Activated B cell treated with CpG ODN at 0.5 μM for 24 hours (primary cell): Measurements from ENCODE around the gene METTL16. TPM values are rescaled to one million over a fixed set of nuclear protein-coding genes. Genes with fewer than 3 reads are reported as not detected.
"Not testable (repeated sequence)": the region's sequence is repeated elsewhere in the genome, so short reads cannot be mapped to it uniquely, and the experiment has no call there.

Experiments used
- ATAC-seq: fragments of 200-7000 bp; cut with Tn5 transposase; one replicate; pipeline ENCODE4 v1.10.0; 2021; ENCODE audit warnings: low read depth, mild to moderate bottlenecking, moderate library complexity
- CTCF ChIA-PET: fragments of 350-600 bp; sonication (Branson Sonifier 250); formaldehyde crosslinking; loops from one replicate; lab custom pipeline; 2021; ENCODE audit warnings: antibody characterized with exemption; lab: Charles Lee
- POLR2A ChIA-PET: fragments of 350-600 bp; sonication (Branson Sonifier 250); formaldehyde crosslinking; loops from one replicate; lab custom pipeline; 2021; ENCODE audit warnings: antibody characterized with exemption; lab: Charles Lee
- DNase-seq: peaks from one replicate; pipeline ENCODE4 v3.0.0; 2022
- H3K27ac Mint-ChIP-seq: one replicate; pipeline ENCODE4 v1.8.0; 2020; ENCODE audit warnings: mixed read lengths
- H3K27me3 Mint-ChIP-seq: one replicate; pipeline ENCODE4 v1.8.0; 2021; ENCODE audit warnings: mixed read lengths
- H3K36me3 Mint-ChIP-seq: one replicate; pipeline ENCODE4 v1.8.0; 2021; ENCODE audit warnings: low read depth, mixed read lengths
- H3K4me1 Mint-ChIP-seq: one replicate; pipeline ENCODE4 v1.8.0; 2021; ENCODE audit warnings: mixed read lengths
- H3K4me3 Mint-ChIP-seq: one replicate; pipeline ENCODE4 v1.8.0; 2020; ENCODE audit warnings: mild to moderate bottlenecking, mixed read lengths
- H3K9me3 Mint-ChIP-seq: one replicate; pipeline ENCODE4 v1.8.0; 2020; ENCODE audit warnings: mixed read lengths
- intact Hi-C: fragments of 100-400 bp; cut with micrococcal nuclease; formaldehyde crosslinking; loops from one replicate; pipeline ENCODE4 v1.15.1; 2024
- total RNA-seq: library from RNA; stranded (reverse); gene quantifications from 2 replicates; pipeline ENCODE4 v1.2.3, GENCODE V29; 2022
- TF ChIP-seq, protein P1 (sequence below): fragments of 200-600 bp; IDR thresholded peaks from one replicate; pipeline ENCODE4 v1.8.0; 2022; ENCODE audit warnings: antibody characterized with exemption, mild to moderate bottlenecking

METTL16 gene
- total RNA-seq, 1 donor from 2014 or later: 57.2 TPM

DNA sequence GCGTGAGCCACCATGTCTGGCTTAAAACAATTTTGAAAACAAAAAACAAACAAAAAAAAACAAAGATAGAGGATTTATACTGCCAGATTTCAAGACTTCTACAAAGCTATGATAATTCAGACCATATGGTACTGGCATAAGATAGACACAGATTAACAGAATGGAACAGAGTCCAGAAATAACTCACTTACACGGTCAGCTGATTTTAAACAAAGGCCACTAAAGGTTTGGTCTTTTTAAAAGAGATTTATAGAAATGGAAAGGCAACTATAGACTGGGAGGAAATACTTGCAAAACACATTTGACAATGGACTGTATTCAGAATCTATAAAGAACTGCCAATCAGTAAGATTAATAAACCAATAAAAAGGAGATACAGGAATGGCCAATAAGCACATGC is 62.2 kb downstream of the METTL16 start:
- H3K27me3 Mint-ChIP-seq: no peaks in the 10 kb centered on the region
- DNase-seq (no peak), ATAC-seq (no peak)
- peaks cover 5% of the 10 kb centered on the region for H3K4me1 Mint-ChIP-seq
- peaks cover 38% of the 10 kb centered on the region for H3K36me3 Mint-ChIP-seq
- H3K9me3 Mint-ChIP-seq: no peaks in the 10 kb centered on the region
- TF ChIP-seq, protein P1, sequence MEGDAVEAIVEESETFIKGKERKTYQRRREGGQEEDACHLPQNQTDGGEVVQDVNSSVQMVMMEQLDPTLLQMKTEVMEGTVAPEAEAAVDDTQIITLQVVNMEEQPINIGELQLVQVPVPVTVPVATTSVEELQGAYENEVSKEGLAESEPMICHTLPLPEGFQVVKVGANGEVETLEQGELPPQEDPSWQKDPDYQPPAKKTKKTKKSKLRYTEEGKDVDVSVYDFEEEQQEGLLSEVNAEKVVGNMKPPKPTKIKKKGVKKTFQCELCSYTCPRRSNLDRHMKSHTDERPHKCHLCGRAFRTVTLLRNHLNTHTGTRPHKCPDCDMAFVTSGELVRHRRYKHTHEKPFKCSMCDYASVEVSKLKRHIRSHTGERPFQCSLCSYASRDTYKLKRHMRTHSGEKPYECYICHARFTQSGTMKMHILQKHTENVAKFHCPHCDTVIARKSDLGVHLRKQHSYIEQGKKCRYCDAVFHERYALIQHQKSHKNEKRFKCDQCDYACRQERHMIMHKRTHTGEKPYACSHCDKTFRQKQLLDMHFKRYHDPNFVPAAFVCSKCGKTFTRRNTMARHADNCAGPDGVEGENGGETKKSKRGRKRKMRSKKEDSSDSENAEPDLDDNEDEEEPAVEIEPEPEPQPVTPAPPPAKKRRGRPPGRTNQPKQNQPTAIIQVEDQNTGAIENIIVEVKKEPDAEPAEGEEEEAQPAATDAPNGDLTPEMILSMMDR: no peak
- intact Hi-C loops: no loop called here
- no peak overlapping the region for H3K4me3 Mint-ChIP-seq
- CTCF ChIA-PET: interaction anchor here (1.0 kb wide), 1 partner anchor 67 kb away, joined by 5 read pairs; no protein-coding TSS in a partner anchor
- H3K27ac Mint-ChIP-seq: no peak overlapping the region
- POLR2A ChIA-PET: no interaction called here

DNA sequence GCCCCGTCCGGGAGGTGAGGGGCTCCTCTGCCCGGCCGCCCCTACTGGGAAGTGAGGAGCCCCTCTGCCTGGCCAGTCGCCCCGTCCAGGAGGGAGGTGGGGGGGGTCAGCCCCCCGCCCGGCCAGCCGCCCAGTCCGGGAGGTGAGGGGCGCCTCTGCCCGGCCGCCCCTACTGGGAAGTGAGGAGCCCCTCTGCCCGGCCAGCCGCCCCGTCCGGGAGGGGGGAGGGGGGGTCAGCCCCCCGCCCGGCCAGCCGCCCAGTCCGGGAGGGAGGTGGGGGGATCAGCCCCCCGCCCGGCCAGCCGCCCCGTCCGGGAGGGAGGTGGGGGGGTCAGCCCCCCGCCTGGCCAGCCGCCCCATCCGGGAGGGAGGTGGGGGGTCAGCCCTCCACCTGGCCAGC is 64.2 kb downstream of the METTL16 start:
- H3K27me3 Mint-ChIP-seq, CTCF ChIA-PET, POLR2A ChIA-PET, H3K27ac Mint-ChIP-seq, DNase-seq, H3K9me3 Mint-ChIP-seq, intact Hi-C loops, H3K4me3 Mint-ChIP-seq, H3K4me1 Mint-ChIP-seq, ATAC-seq: not testable (repeated sequence)
- H3K36me3 Mint-ChIP-seq: peaks cover 32% of the 10 kb centered on the region

DNA sequence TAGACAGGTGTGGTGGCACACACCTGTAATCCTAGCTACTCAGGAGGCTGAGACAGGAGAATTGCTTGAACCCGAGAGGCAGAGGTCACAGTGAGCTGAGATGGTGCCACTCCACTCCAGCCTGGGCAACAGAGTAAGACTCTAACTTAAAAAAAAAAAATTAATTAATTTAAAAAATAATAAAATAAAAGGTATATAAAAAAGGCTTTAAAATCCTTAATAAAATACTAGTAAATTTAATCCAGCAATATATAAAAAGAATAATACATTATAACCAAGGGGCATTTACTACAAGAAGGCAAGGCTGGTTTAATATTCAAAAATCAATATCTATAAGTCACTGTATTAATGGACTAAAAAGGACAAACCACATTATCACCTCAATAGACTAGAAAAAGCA is 66.0 kb downstream of the METTL16 start:
- CTCF ChIA-PET: no interaction called here
- H3K27me3 Mint-ChIP-seq: no peaks in the 10 kb centered on the region
- ATAC-seq (no peak), DNase-seq (no peak)
- H3K9me3 Mint-ChIP-seq: no peaks in the 10 kb centered on the region
- POLR2A ChIA-PET: no interaction called here
- intact Hi-C loops: no loop called here
- no peaks in the 10 kb centered on the region for H3K4me1 Mint-ChIP-seq
- peaks cover 38% of the 10 kb centered on the region for H3K36me3 Mint-ChIP-seq
- TF ChIP-seq, protein P1: no peak
- H3K27ac Mint-ChIP-seq: no peak overlapping the region
- H3K4me3 Mint-ChIP-seq: no peak overlapping the region

DNA sequence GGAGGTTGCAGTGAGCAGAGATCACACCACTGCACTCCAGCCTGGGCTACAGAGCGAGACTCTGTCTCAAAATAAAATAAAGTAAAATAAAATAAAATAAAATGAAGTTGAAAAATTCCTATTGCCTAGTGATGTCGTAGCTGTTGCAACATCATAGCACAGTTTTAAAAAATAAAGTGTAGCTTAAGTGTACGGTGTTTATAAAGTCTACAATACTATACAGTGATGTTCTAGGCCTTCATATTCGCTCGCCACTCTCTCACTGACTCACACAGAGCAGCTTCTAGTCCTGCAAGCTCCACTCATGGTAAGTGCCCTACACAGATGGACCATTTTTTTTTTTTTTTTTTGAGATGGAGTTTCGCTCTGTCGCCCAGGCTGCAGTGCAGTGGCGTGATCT is 67.3 kb downstream of the METTL16 start:
- TF ChIP-seq, protein P1: no peak
- Mint-ChIP-seq H3K4me1 (no peaks in the 10 kb centered on the region), H3K27me3 (no peaks in the 10 kb centered on the region), H3K27ac (no peak overlapping the region), H3K9me3 (no peaks in the 10 kb centered on the region), H3K4me3 (no peak overlapping the region), H3K36me3 (peaks cover 32% of the 10 kb centered on the region)
- CTCF ChIA-PET: no interaction called here
- DNase-seq (no peak), ATAC-seq (no peak)
- POLR2A ChIA-PET: no interaction called here
- intact Hi-C loops: no loop called here

DNA sequence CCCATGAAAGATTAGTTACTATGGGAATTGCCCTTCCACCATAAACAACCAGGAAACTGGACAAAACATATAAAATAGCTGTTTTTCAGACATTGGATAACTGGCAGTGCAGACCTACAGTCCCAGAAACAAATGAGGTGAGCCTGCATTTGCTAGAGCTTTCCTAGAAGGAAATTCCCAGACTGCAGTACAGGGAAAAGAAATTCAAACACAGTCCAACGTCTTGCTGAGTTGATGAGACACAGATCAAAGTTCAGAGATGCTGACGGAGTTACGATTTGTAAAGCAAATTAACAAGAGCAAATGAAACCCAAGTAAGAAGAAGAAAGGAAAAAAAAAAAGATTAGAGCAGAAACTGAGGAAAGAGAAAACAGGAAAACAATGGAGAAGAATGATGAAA is 69.5 kb downstream of the METTL16 start:
- ATAC-seq: no peak
- CTCF ChIA-PET: no interaction called here
- H3K27me3 Mint-ChIP-seq: no peaks in the 10 kb centered on the region
- H3K4me3 Mint-ChIP-seq: no peak overlapping the region
- POLR2A ChIA-PET: no interaction called here
- H3K36me3 Mint-ChIP-seq: peaks cover 50% of the 10 kb centered on the region
- intact Hi-C loops: no loop called here
- H3K9me3 Mint-ChIP-seq: no peaks in the 10 kb centered on the region
- DNase-seq: no peak
- TF ChIP-seq, protein P1: no peak
- no peaks in the 10 kb centered on the region for H3K4me1 Mint-ChIP-seq
- no peak overlapping the region for H3K27ac Mint-ChIP-seq

DNA sequence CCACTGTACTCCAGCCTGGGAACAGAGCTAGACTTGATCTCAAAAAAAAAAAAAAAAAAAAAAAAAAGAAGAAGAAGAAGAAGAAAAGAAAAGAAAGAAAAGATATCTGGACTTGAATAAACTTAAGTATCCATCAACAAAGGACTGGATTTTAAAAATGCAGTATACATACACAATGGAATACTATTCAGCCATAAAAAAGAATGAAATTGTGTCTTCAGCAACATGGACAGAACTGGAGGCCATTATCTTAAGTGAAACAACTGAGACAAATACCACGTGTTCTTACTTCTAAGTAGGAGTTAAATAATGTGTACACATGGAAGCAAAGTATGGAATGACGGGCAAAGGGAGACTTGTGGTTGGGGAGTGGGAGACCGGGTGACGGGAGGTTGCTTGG is 70.8 kb downstream of the METTL16 start:
- Mint-ChIP-seq H3K4me1 (no peaks in the 10 kb centered on the region), H3K9me3 (no peaks in the 10 kb centered on the region), H3K27ac (no peak overlapping the region), H3K36me3 (peaks cover 59% of the 10 kb centered on the region), H3K4me3 (no peak overlapping the region), H3K27me3 (no peaks in the 10 kb centered on the region)
- CTCF ChIA-PET: no interaction called here
- ATAC-seq (no peak), DNase-seq (no peak)
- POLR2A ChIA-PET: no interaction called here
- intact Hi-C loops: no loop called here
- TF ChIP-seq, protein P1: no peak

DNA sequence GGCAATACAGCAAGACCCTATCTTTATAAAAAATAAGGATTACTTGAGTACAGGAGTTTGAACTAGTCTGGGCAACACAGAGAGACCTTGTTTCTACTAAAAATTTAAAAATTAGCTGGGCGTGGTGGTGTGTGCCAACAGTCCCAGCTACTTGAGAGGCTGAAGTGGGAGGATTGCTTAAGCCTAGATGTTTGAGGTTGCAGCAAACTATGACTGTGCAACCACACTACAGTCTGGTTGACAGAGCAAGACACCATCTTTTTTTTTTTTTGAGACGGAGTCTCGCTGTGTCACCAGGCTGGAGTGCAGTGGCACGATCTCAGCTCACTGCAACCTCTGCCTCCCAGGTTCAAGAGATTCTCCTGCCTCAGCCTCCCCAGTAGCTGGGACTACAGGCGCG is 71.7 kb downstream of the METTL16 start:
- H3K9me3 Mint-ChIP-seq, intact Hi-C loops, H3K27ac Mint-ChIP-seq, DNase-seq, H3K4me3 Mint-ChIP-seq, H3K4me1 Mint-ChIP-seq, H3K27me3 Mint-ChIP-seq, ATAC-seq, CTCF ChIA-PET: not testable (repeated sequence)
- POLR2A ChIA-PET: interaction anchor here (0.5 kb wide), 1 partner anchor 9 kb away, joined by 4 read pairs; no protein-coding TSS in a partner anchor
- H3K36me3 Mint-ChIP-seq: peaks cover 63% of the 10 kb centered on the region
